Measurements from ENCODE around the gene SLC17A5.

DNA sequence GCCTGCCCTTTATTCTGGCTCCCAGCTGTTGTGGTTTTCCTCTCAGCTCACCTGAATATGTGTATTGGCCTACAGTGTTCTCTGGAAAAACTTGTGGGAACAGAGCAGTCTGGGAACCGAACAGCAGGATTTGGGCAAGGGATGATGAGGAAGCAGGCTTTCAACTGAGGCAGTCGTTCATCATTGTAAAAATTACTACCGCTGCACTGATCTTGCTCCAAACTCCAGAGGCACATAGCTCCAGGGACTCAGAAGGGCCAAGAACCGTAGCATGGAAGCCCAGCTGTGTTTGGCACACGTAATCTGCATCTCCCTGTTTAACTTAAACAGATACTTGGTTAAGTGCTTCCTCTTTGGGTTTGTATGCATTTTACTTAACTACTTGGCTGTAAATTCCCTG, 84.7 kb downstream of the SLC17A5 start:
- TF ChIP-seq, protein P1, sequence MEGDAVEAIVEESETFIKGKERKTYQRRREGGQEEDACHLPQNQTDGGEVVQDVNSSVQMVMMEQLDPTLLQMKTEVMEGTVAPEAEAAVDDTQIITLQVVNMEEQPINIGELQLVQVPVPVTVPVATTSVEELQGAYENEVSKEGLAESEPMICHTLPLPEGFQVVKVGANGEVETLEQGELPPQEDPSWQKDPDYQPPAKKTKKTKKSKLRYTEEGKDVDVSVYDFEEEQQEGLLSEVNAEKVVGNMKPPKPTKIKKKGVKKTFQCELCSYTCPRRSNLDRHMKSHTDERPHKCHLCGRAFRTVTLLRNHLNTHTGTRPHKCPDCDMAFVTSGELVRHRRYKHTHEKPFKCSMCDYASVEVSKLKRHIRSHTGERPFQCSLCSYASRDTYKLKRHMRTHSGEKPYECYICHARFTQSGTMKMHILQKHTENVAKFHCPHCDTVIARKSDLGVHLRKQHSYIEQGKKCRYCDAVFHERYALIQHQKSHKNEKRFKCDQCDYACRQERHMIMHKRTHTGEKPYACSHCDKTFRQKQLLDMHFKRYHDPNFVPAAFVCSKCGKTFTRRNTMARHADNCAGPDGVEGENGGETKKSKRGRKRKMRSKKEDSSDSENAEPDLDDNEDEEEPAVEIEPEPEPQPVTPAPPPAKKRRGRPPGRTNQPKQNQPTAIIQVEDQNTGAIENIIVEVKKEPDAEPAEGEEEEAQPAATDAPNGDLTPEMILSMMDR (conservative IDR thresholded peaks at IDR 0.05; ENCODE audit: low read length) = no peak
- no peak for TF ChIP-seq EZH2phosphoT487 (IDR thresholded peaks at IDR 0.05; ENCODE audit: borderline replicate concordance, low read depth, low read length)
